ENCODE data around the gene CSMD2.

The CSMD2 gene

GRCh38 chr1:34073028-34073695 is 91.9 kb downstream of the CSMD2 start:
- no peaks in the 10 kb centered on the region for H3K36me3 ChIP-seq (ENCODE audit: insufficient read depth, low read length)
- WGBS: 96% methylated on average over 2 of the region's 3 CpGs

GRCh38 chr1:34070201-34070836 is 94.7 kb downstream of the CSMD2 start:
- Histone ChIP-seq H3K27me3 (ENCODE audit: insufficient read depth, low read length) (no peaks in the 10 kb centered on the region), H3K9ac (ENCODE audit: low read depth, low read length) (no peak overlapping the region), H3K4me3 (ENCODE audit: low read length) (no peak overlapping the region), H3K4me1 (ENCODE audit: insufficient read depth, low read length) (peaks cover 14% of the 10 kb centered on the region), H3K9me3 (ENCODE audit: insufficient read depth, low read depth, low read length) (peaks cover 15% of the 10 kb centered on the region; the same call in 1 of the 2 replicates), H3K27ac (ENCODE audit: low read depth, low read length) (no peak overlapping the region), H3K36me3 (ENCODE audit: insufficient read depth, low read length) (no peaks in the 10 kb centered on the region)
- WGBS: 77% methylated on average over 5 of the region's 5 CpGs

More at GRCh38 chr1:34073028-34073695, 91.9 kb downstream of the CSMD2 start:
- Histone ChIP-seq H3K27me3 (ENCODE audit: insufficient read depth, low read length) (no peaks in the 10 kb centered on the region), H3K27ac (ENCODE audit: low read depth, low read length) (no peak overlapping the region), H3K4me3 (ENCODE audit: low read length) (no peak overlapping the region), H3K9ac (ENCODE audit: low read depth, low read length) (no peak overlapping the region), H3K9me3 (ENCODE audit: insufficient read depth, low read depth, low read length) (peaks cover 11% of the 10 kb centered on the region; the same call in 1 of the 2 replicates), H3K4me1 (ENCODE audit: insufficient read depth, low read length) (peaks cover 17% of the 10 kb centered on the region)

GRCh38 chr1:34066981-34067603 is 97.9 kb downstream of the CSMD2 start:
- H3K4me1 ChIP-seq (ENCODE audit: insufficient read depth, low read length): peaks cover 14% of the 10 kb centered on the region
- H3K36me3 ChIP-seq (ENCODE audit: insufficient read depth, low read length): no peaks in the 10 kb centered on the region
- H3K4me3 ChIP-seq (ENCODE audit: low read length): no peak overlapping the region
- H3K9ac ChIP-seq (ENCODE audit: low read depth, low read length): no peak overlapping the region
- H3K9me3 ChIP-seq (ENCODE audit: insufficient read depth, low read depth, low read length): peaks cover 15% of the 10 kb centered on the region; the same call in 1 of the 2 replicates
- H3K27me3 ChIP-seq (ENCODE audit: insufficient read depth, low read length): no peaks in the 10 kb centered on the region
- H3K27ac ChIP-seq (ENCODE audit: low read depth, low read length): no peak overlapping the region
- 87% methylated on average over 5 of the region's 5 CpGs for WGBS

- Histone ChIP-seq H3K9ac (ENCODE audit: low read depth, low read length) (no peak overlapping the region), H3K4me1 (ENCODE audit: insufficient read depth, low read length) (peaks cover 12% of the 10 kb centered on the region), H3K27me3 (ENCODE audit: insufficient read depth, low read length) (no peaks in the 10 kb centered on the region), H3K9me3 (ENCODE audit: insufficient read depth, low read depth, low read length) (peaks cover 15% of the 10 kb centered on the region; the same call in 1 of the 2 replicates), H3K36me3 (ENCODE audit: insufficient read depth, low read length) (no peaks in the 10 kb centered on the region), H3K27ac (ENCODE audit: low read depth, low read length) (no peak overlapping the region), H3K4me3 (ENCODE audit: low read length) (no peak overlapping the region)
- WGBS: 88% methylated on average over 5 of the region's 6 CpGs
Measured at GRCh38 chr1:34066166-34066565, 98.9 kb downstream of the CSMD2 start.

- peaks cover 8% of the 10 kb centered on the region for H3K4me1 ChIP-seq (ENCODE audit: insufficient read depth, low read length)
- no peak overlapping the region for H3K27ac ChIP-seq (ENCODE audit: low read depth, low read length)
- H3K36me3 ChIP-seq (ENCODE audit: insufficient read depth, low read length): no peaks in the 10 kb centered on the region
- 92% methylated on average over 1 of the region's 2 CpGs for WGBS
- H3K9ac ChIP-seq (ENCODE audit: low read depth, low read length): no peak overlapping the region
- peaks cover 15% of the 10 kb centered on the region; the same call in 1 of the 2 replicates for H3K9me3 ChIP-seq (ENCODE audit: insufficient read depth, low read depth, low read length)
- H3K27me3 ChIP-seq (ENCODE audit: insufficient read depth, low read length): no peaks in the 10 kb centered on the region
- no peak overlapping the region for H3K4me3 ChIP-seq (ENCODE audit: low read length)
Measured at GRCh38 chr1:34065498-34065897, 99.5 kb downstream of the CSMD2 start.

- Histone ChIP-seq H3K36me3 (ENCODE audit: insufficient read depth, low read length) (no peaks in the 10 kb centered on the region), H3K4me3 (ENCODE audit: low read length) (no peak overlapping the region), H3K4me1 (ENCODE audit: insufficient read depth, low read length) (0 out of 2 replicates have a peak, but pooled peaks cover 10% of the 10 kb centered on the region), H3K9me3 (ENCODE audit: insufficient read depth, low read depth, low read length) (no peaks in the 10 kb centered on the region), H3K27ac (ENCODE audit: low read depth, low read length) (no peak overlapping the region), H3K9ac (ENCODE audit: low read depth, low read length) (no peak overlapping the region), H3K27me3 (ENCODE audit: insufficient read depth, low read length) (no peaks in the 10 kb centered on the region)
- WGBS: 95% methylated on average over 10 of the region's 10 CpGs
Measured at GRCh38 chr1:34060901-34061415, 104.1 kb downstream of the CSMD2 start.

GRCh38 chr1:34060187-34060730 is 104.8 kb downstream of the CSMD2 start:
- 0 out of 2 replicates have a peak, but pooled peaks cover 10% of the 10 kb centered on the region for H3K4me1 ChIP-seq (ENCODE audit: insufficient read depth, low read length)
- H3K9ac ChIP-seq (ENCODE audit: low read depth, low read length): no peak overlapping the region
- no peak overlapping the region for H3K4me3 ChIP-seq (ENCODE audit: low read length)
- no peak overlapping the region for H3K27ac ChIP-seq (ENCODE audit: low read depth, low read length)
- WGBS: 95% methylated on average over 5 of the region's 5 CpGs
- H3K27me3 ChIP-seq (ENCODE audit: insufficient read depth, low read length): no peaks in the 10 kb centered on the region
- no peaks in the 10 kb centered on the region for H3K9me3 ChIP-seq (ENCODE audit: insufficient read depth, low read depth, low read length)
- no peaks in the 10 kb centered on the region for H3K36me3 ChIP-seq (ENCODE audit: insufficient read depth, low read length)

GRCh38 chr1:34057347-34058130 is 107.5 kb downstream of the CSMD2 start:
- peaks cover 10% of the 10 kb centered on the region; the same call in 1 of the 2 replicates for H3K4me1 ChIP-seq (ENCODE audit: insufficient read depth, low read length)
- WGBS: 72% methylated on average over 11 of the region's 11 CpGs
- no peaks in the 10 kb centered on the region for H3K27me3 ChIP-seq (ENCODE audit: insufficient read depth, low read length)
- H3K36me3 ChIP-seq (ENCODE audit: insufficient read depth, low read length): no peaks in the 10 kb centered on the region
- H3K9ac ChIP-seq (ENCODE audit: low read depth, low read length): no peak overlapping the region
- H3K27ac ChIP-seq (ENCODE audit: low read depth, low read length): no peak overlapping the region
- H3K4me3 ChIP-seq (ENCODE audit: low read length): no peak overlapping the region
- H3K9me3 ChIP-seq (ENCODE audit: insufficient read depth, low read depth, low read length): no peaks in the 10 kb centered on the region

GRCh38 chr1:34055818-34056217 is 109.2 kb downstream of the CSMD2 start:
- H3K27ac ChIP-seq (ENCODE audit: low read depth, low read length): no peak overlapping the region
- 93% methylated on average over 5 of the region's 5 CpGs for WGBS
- H3K9ac ChIP-seq (ENCODE audit: low read depth, low read length): no peak overlapping the region
- no peaks in the 10 kb centered on the region; the same call in 1 of the 2 replicates for H3K9me3 ChIP-seq (ENCODE audit: insufficient read depth, low read depth, low read length)
- H3K36me3 ChIP-seq (ENCODE audit: insufficient read depth, low read length): no peaks in the 10 kb centered on the region
- no peaks in the 10 kb centered on the region for H3K27me3 ChIP-seq (ENCODE audit: insufficient read depth, low read length)
- H3K4me3 ChIP-seq (ENCODE audit: low read length): no peak overlapping the region
- H3K4me1 ChIP-seq (ENCODE audit: insufficient read depth, low read length): peaks cover 10% of the 10 kb centered on the region; the same call in 1 of the 2 replicates

GRCh38 chr1:34054920-34055319 is 110.1 kb downstream of the CSMD2 start:
- H3K27ac ChIP-seq (ENCODE audit: low read depth, low read length): no peak overlapping the region
- no peaks in the 10 kb centered on the region for H3K27me3 ChIP-seq (ENCODE audit: insufficient read depth, low read length)
- no peak overlapping the region for H3K4me3 ChIP-seq (ENCODE audit: low read length)
- WGBS: 83% methylated on average over 1 of the region's 1 CpG
- peaks cover 6% of the 10 kb centered on the region; the same call in 1 of the 2 replicates for H3K4me1 ChIP-seq (ENCODE audit: insufficient read depth, low read length)
- H3K36me3 ChIP-seq (ENCODE audit: insufficient read depth, low read length): no peaks in the 10 kb centered on the region
- H3K9ac ChIP-seq (ENCODE audit: low read depth, low read length): no peak overlapping the region
- H3K9me3 ChIP-seq (ENCODE audit: insufficient read depth, low read depth, low read length): peaks cover 5% of the 10 kb centered on the region

Data from HUES64 (cell line).